Neural progenitor cell (in vitro differentiated cells): ENCODE data around the gene SLC6A3. TPM values are rescaled to one million over a fixed set of nuclear protein-coding genes. Genes with fewer than 3 reads are reported as not detected.

Experiments used
- DNase-seq: peaks from one replicate; pipeline ENCODE4 v3.0.0-alpha.2; 2016; ENCODE audit warnings: low spot score
- H2AFZ ChIP-seq: fragments of 200-600 bp; sonication (generic); replicated peaks from 2 replicates; pipeline ENCODE4 v1.6.1; 2016; ENCODE audit warnings: antibody characterized with exemption
- H3F3A ChIP-seq: fragments of 200-600 bp; sonication (generic); 2 replicates; pipeline ENCODE4 v1.6.1; 2016; ENCODE audit warnings: antibody characterized with exemption, low read depth
- H3K27ac ChIP-seq: fragments of 200-600 bp; sonication (generic); 2 replicates; pipeline ENCODE4 v1.5.1; 2016; ENCODE audit warnings: mild to moderate bottlenecking
- H3K27me3 ChIP-seq: fragments of 200-600 bp; sonication (generic); 2 replicates; pipeline ENCODE4 v1.6.1; 2016; ENCODE audit warnings: mild to moderate bottlenecking, moderate library complexity
- H3K36me3 ChIP-seq: fragments of 200-600 bp; sonication (generic); 2 replicates; pipeline ENCODE4 v1.5.1; 2016
- H3K4me1 ChIP-seq: fragments of 200-600 bp; sonication (generic); 2 replicates; pipeline ENCODE4 v1.6.1; 2016; ENCODE audit warnings: mixed run types
- H3K4me2 ChIP-seq: fragments of 200-600 bp; sonication (generic); 2 replicates; pipeline ENCODE4 v1.6.1; 2016
- H3K4me3 ChIP-seq: fragments of 200-600 bp; sonication (generic); 2 replicates; pipeline ENCODE4 v1.5.1; 2016
- H3K79me2 ChIP-seq: fragments of 200-600 bp; sonication (generic); 2 replicates; pipeline ENCODE4 v1.6.1; 2016; ENCODE audit warnings: low read depth
- H3K9ac ChIP-seq: fragments of 200-600 bp; sonication (generic); 2 replicates; pipeline ENCODE4 v1.6.1; 2016
- H3K9me3 ChIP-seq: fragments of 200-600 bp; sonication (generic); 2 replicates; pipeline ENCODE4 v1.5.1; 2016; ENCODE audit warnings: low read depth
- H4K20me1 ChIP-seq: fragments of 200-600 bp; sonication (generic); 2 replicates; pipeline ENCODE4 v1.6.1; 2016; ENCODE audit warnings: low read depth
- H3K27ac Mint-ChIP-seq: 3 replicates; pipeline ENCODE4 v1.8.0; 2021; ENCODE audit warnings: mixed read lengths
- H3K27me3 Mint-ChIP-seq: 2 replicates; pipeline ENCODE4 v1.8.0; 2022; ENCODE audit warnings: low read depth, mild to moderate bottlenecking, inconsistent platforms, moderate library complexity, mixed read lengths; ENCODE audit not compliant: insufficient read depth
- H3K36me3 Mint-ChIP-seq: 3 replicates; pipeline ENCODE4 v1.8.0; 2021; ENCODE audit warnings: mixed read lengths
- H3K4me1 Mint-ChIP-seq: 3 replicates; pipeline ENCODE4 v1.8.0; 2021; ENCODE audit warnings: mixed read lengths
- H3K4me3 Mint-ChIP-seq: 3 replicates; pipeline ENCODE4 v1.8.0; 2021; ENCODE audit warnings: mild to moderate bottlenecking, moderate library complexity, mixed read lengths
- H3K9me3 Mint-ChIP-seq: 3 replicates; pipeline ENCODE4 v1.8.0; 2020; ENCODE audit warnings: mixed read lengths
- CTCF ChIP-seq: fragments of 200-600 bp; sonication (generic); IDR thresholded peaks from 2 replicates; pipeline ENCODE4 v1.5.1; 2017; ENCODE audit warnings: antibody characterized with exemption, mild to moderate bottlenecking
- EZH2 ChIP-seq: fragments of 200-600 bp; sonication (generic); IDR thresholded peaks from 2 replicates; pipeline ENCODE4 v1.6.1; 2017; ENCODE audit warnings: antibody characterized with exemption, mild to moderate bottlenecking, moderate library complexity
- EZH2phosphoT487 ChIP-seq: fragments of 200-600 bp; sonication (generic); IDR thresholded peaks from 2 replicates; pipeline ENCODE4 v1.6.1; 2017; ENCODE audit warnings: antibody characterized with exemption
- total RNA-seq: library from RNA; depleted of rRNA; stranded (reverse); fragments of >200 nt; gene quantifications from 2 replicates; pipeline ENCODE4 v1.2.3, GENCODE V29; 2015; ENCODE audit warnings: low replicate concordance

Gene SLC6A3
- total RNA-seq, 1 donor from 2014 or later = 0.32 TPM

GRCh38 chr5:1396293-1396816 is 48.9 kb downstream of the SLC6A3 start:
- Histone ChIP-seq H3K9me3 (no peaks in the 10 kb centered on the region), H3K4me1 (no peaks in the 10 kb centered on the region), H3K79me2 (no peaks in the 10 kb centered on the region), H3K9ac (no peak overlapping the region), H3K27ac (no peak overlapping the region), H3F3A (no peaks in the 10 kb centered on the region), H3K27me3 (peaks cover 35% of the 10 kb centered on the region), H3K4me3 (no peak overlapping the region), H4K20me1 (no peaks in the 10 kb centered on the region), H3K4me2 (no peak overlapping the region), H3K36me3 (no peaks in the 10 kb centered on the region), H2AFZ (no peak overlapping the region)
- DNase-seq = no peak
- Mint-ChIP-seq H3K27ac (no peak overlapping the region), H3K4me1 (peaks cover 3% of the 10 kb centered on the region), H3K36me3 (no peaks in the 10 kb centered on the region), H3K9me3 (peaks cover 2% of the 10 kb centered on the region), H3K27me3 (peaks cover 13% of the 10 kb centered on the region), H3K4me3 (no peak overlapping the region)
- no peak for TF ChIP-seq EZH2phosphoT487
- TF ChIP-seq CTCF = no peak
- no peak for TF ChIP-seq EZH2

GRCh38 chr5:1394881-1395860 is 50.1 kb downstream of the SLC6A3 start:
- no peak for DNase-seq
- Mint-ChIP-seq H3K9me3 (peaks cover 2% of the 10 kb centered on the region), H3K36me3 (no peaks in the 10 kb centered on the region), H3K4me1 (peaks cover 3% of the 10 kb centered on the region), H3K27ac (no peak overlapping the region), H3K27me3 (peaks cover 10% of the 10 kb centered on the region), H3K4me3 (no peak overlapping the region)
- Histone ChIP-seq H3K9me3 (no peaks in the 10 kb centered on the region), H2AFZ (no peak overlapping the region), H3K4me3 (no peak overlapping the region), H3K27ac (no peak overlapping the region), H4K20me1 (no peaks in the 10 kb centered on the region), H3K4me2 (no peak overlapping the region), H3K9ac (no peak overlapping the region), H3K4me1 (no peaks in the 10 kb centered on the region), H3F3A (no peaks in the 10 kb centered on the region), H3K79me2 (no peaks in the 10 kb centered on the region), H3K36me3 (no peaks in the 10 kb centered on the region), H3K27me3 (peaks cover 46% of the 10 kb centered on the region)
- TF ChIP-seq EZH2phosphoT487 = no peak
- TF ChIP-seq CTCF = no peak
- TF ChIP-seq EZH2 = no peak

GRCh38 chr5:1393571-1394501 is 51.4 kb downstream of the SLC6A3 start:
- peaks cover 20% of the 10 kb centered on the region for H3K27me3 Mint-ChIP-seq
- H3K79me2 ChIP-seq = no peaks in the 10 kb centered on the region
- no peak overlapping the region for H2AFZ ChIP-seq
- H3K9me3 Mint-ChIP-seq = peaks cover 2% of the 10 kb centered on the region
- no peak overlapping the region for H3K4me2 ChIP-seq
- peaks cover 3% of the 10 kb centered on the region for H3K4me1 Mint-ChIP-seq
- H3K36me3 ChIP-seq = no peaks in the 10 kb centered on the region
- no peak overlapping the region for H3K4me3 Mint-ChIP-seq
- DNase-seq = no peak
- no peak overlapping the region for H3K9ac ChIP-seq
- no peaks in the 10 kb centered on the region for H4K20me1 ChIP-seq
- H3K4me3 ChIP-seq = no peak overlapping the region
- H3F3A ChIP-seq = no peaks in the 10 kb centered on the region
- TF ChIP-seq EZH2 = no peak
- TF ChIP-seq CTCF = no peak
- TF ChIP-seq EZH2phosphoT487 = no peak
- H3K27ac Mint-ChIP-seq = peak overlapping the region; percentile 18
- no peaks in the 10 kb centered on the region for H3K4me1 ChIP-seq
- H3K27ac ChIP-seq = no peak overlapping the region
- no peaks in the 10 kb centered on the region for H3K9me3 ChIP-seq
- H3K36me3 Mint-ChIP-seq = no peaks in the 10 kb centered on the region
- H3K27me3 ChIP-seq = peaks cover 60% of the 10 kb centered on the region
